ENCODE results near the gene SPATA24.

DNA sequence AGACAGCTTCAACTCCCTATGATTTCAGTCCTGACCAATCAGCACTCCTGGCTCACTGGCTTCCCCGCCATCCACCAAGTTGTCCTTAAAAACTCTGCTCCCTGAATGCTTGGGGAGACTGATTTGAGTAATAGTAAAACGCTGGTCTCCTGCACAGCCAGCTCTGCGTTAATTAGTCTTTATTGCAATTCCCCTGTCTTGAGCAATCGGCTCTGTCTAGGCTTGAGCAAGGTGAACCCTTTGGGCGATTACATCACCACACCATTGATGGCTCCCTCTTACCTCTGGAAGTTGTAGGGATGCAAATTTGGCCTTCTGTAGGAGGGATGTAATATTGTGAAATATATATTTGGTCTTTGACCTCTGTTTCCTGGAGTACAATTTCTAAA, 17.8 kb downstream of the SPATA24 start:
- TF ChIP-seq, protein P1, sequence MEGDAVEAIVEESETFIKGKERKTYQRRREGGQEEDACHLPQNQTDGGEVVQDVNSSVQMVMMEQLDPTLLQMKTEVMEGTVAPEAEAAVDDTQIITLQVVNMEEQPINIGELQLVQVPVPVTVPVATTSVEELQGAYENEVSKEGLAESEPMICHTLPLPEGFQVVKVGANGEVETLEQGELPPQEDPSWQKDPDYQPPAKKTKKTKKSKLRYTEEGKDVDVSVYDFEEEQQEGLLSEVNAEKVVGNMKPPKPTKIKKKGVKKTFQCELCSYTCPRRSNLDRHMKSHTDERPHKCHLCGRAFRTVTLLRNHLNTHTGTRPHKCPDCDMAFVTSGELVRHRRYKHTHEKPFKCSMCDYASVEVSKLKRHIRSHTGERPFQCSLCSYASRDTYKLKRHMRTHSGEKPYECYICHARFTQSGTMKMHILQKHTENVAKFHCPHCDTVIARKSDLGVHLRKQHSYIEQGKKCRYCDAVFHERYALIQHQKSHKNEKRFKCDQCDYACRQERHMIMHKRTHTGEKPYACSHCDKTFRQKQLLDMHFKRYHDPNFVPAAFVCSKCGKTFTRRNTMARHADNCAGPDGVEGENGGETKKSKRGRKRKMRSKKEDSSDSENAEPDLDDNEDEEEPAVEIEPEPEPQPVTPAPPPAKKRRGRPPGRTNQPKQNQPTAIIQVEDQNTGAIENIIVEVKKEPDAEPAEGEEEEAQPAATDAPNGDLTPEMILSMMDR (IDR thresholded peaks at IDR 0.05; ENCODE audit: borderline replicate concordance, extremely low read depth, low read length, poor library complexity, severe bottlenecking) = no peak
- no peak for TF ChIP-seq EZH2 (IDR thresholded peaks at IDR 0.05; ENCODE audit: borderline replicate concordance, low read depth, low read length, severe bottlenecking)
